ENCODE measurements around the gene KCNG2. TPM values are rescaled to one million over a fixed set of nuclear protein-coding genes. Genes with fewer than 3 reads are reported as not detected.

The KCNG2 gene
- total and polyA plus RNA-seq, 9 of the 15 experiments (the other 6 are each of a cell fraction or from before 2014, with no cell fraction given) = not detected

GRCh38 chr18:79779700-79780190, 18.0 kb upstream of the KCNG2 start (continued):
- TF ChIP-seq TFE3 (CRISPR knock-in tag; IDR thresholded peaks at IDR 0.05) (no peak), NFYB (IDR thresholded peaks at IDR 0.05; ENCODE audit: extremely low read depth, insufficient read length) (peak; percentile 4)

GRCh38 chr18:79780547-79780946, 17.2 kb upstream of the KCNG2 start:
- H3K4me1 ChIP-seq (replicated peaks in 1 of 2; ENCODE audit: control insufficient read depth in 2 of 2, insufficient read depth in 2 of 2, low read length in 2 of 2) = peaks cover 0 to 5% of the 10 kb centered on the region in 2 experiments; a peak in 2 of 5 replicates
- no TSS peak for BruUV-seq (replicated peaks)
- no peak overlapping the region for H3K4me3 ChIP-seq
- intact Hi-C loops (cut with micrococcal nuclease) (no loop called here), in situ Hi-C loops (cut with MboI) (no loop called here)
- no peaks in the 10 kb centered on the region for H3K36me3 ChIP-seq (ENCODE audit: control insufficient read depth, insufficient read depth, low read length)
- CTCF ChIA-PET (ENCODE audit: low intra/inter-chr PET ratio) = no interaction called here
- no peaks in the 10 kb centered on the region for H4K20me1 ChIP-seq (replicated peaks; ENCODE audit: control insufficient read depth, insufficient read depth, low read length)
- ATAC-seq = no peak
- POLR2A ChIA-PET = no interaction called here
- WGBS (ENCODE audit: insufficient coverage, low coverage, missing lambda C conversion rate) = 0% methylated on average over 7 of the region's 8 CpGs
- no peak overlapping the region for H2AFZ ChIP-seq (ENCODE audit: low read depth, low read length)
- H3K27me3 ChIP-seq (ENCODE audit: control insufficient read depth in 2 of 2, insufficient read depth in 2 of 2, low read length in 2 of 2) = peaks cover 14 to 88% of the 10 kb centered on the region in 2 experiments
- H3K4me2 ChIP-seq (ENCODE audit: insufficient read depth, low read length) = no peak overlapping the region
- H3K9me3 ChIP-seq (replicated peaks; ENCODE audit: control insufficient read depth, insufficient read depth, low read depth, low read length) = no peaks in the 10 kb centered on the region
- H3K9ac ChIP-seq (ENCODE audit: insufficient read depth in 1 of 2, low read depth in 2 of 2, low read length in 2 of 2) = no peak overlapping the region
- H3K27ac ChIP-seq (ENCODE audit: extremely low read depth, low read depth, low read length) = no peak overlapping the region
- H3K79me2 ChIP-seq (ENCODE audit: control insufficient read depth, insufficient read depth, low read length) = no peaks in the 10 kb centered on the region
- no peak for FAIRE-seq
- H3K9me1 ChIP-seq (ENCODE audit: control insufficient read depth, insufficient read depth, low read length) = no peaks in the 10 kb centered on the region
- DNase-seq (ENCODE audit: extremely low read depth in 1 of 4, low spot score in 3 of 4) = no peak
- no peak for TF ChIP-seq EZH2 (IDR thresholded peaks at IDR 0.05; ENCODE audit: borderline replicate concordance, low read depth, low read length)
- no peak for TF ChIP-seq IRF9 (tag; IDR thresholded peaks at IDR 0.05)
- TF ChIP-seq PREB (CRISPR knock-in tag; IDR thresholded peaks at IDR 0.05) = no peak
- no peak for TF ChIP-seq CREM (IDR thresholded peaks at IDR 0.05; ENCODE audit: low read depth)
- TF ChIP-seq, protein P1, sequence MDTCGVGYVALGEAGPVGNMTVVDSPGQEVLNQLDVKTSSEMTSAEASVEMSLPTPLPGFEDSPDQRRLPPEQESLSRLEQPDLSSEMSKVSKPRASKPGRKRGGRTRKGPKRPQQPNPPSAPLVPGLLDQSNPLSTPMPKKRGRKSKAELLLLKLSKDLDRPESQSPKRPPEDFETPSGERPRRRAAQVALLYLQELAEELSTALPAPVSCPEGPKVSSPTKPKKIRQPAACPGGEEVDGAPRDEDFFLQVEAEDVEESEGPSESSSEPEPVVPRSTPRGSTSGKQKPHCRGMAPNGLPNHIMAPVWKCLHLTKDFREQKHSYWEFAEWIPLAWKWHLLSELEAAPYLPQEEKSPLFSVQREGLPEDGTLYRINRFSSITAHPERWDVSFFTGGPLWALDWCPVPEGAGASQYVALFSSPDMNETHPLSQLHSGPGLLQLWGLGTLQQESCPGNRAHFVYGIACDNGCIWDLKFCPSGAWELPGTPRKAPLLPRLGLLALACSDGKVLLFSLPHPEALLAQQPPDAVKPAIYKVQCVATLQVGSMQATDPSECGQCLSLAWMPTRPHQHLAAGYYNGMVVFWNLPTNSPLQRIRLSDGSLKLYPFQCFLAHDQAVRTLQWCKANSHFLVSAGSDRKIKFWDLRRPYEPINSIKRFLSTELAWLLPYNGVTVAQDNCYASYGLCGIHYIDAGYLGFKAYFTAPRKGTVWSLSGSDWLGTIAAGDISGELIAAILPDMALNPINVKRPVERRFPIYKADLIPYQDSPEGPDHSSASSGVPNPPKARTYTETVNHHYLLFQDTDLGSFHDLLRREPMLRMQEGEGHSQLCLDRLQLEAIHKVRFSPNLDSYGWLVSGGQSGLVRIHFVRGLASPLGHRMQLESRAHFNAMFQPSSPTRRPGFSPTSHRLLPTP (IDR thresholded peaks at IDR 0.05; ENCODE audit: borderline replicate concordance, extremely low read depth, insufficient read length) = no peak
- TF ChIP-seq TCF7L2 (IDR thresholded peaks at IDR 0.05; ENCODE audit: low read depth, low read length) = no peak
- no peak for TF ChIP-seq RBFOX2 (IDR thresholded peaks at IDR 0.05; ENCODE audit: low read depth, low read length)
- no peak for TF ChIP-seq ELF4 (CRISPR knock-in tag; IDR thresholded peaks at IDR 0.05)
- TF ChIP-seq WHSC1 (IDR thresholded peaks at IDR 0.05; ENCODE audit: low read length) = no peak
- no peak for TF ChIP-seq ARID2 (IDR thresholded peaks at IDR 0.05)
- no peak for TF ChIP-seq IRF2 (CRISPR knock-in tag; IDR thresholded peaks at IDR 0.05)
- no peak for TF ChIP-seq SOX6 (IDR thresholded peaks at IDR 0.05)

Data from K562 (cell line).